GM13976 (cell line): Measurements from ENCODE around the gene ARHGAP20.

Experiments
- DNase-seq: peaks from one replicate; pipeline ENCODE4 v3.0.0; 2012; ENCODE audit warnings: low spot score
- in situ Hi-C: fragments of 300-500 bp; cut with MboI; formaldehyde crosslinking; loops from one replicate; pipeline ENCODE4 v1.12.0; 2022; ENCODE audit warnings: low sequenced_read_pairs, mixed read lengths, inconsistent platforms; ENCODE audit not compliant: unreplicated experiment
- TF ChIP-seq, protein P1 (sequence below): IDR thresholded peaks from 2 replicates; pipeline ENCODE4 v1.5.1; 2012; ENCODE audit warnings: borderline replicate concordance, mild to moderate bottlenecking; ENCODE audit not compliant: insufficient read depth; ENCODE audit errors: extremely low read depth, missing control alignments, control extremely low read depth

ARHGAP20 gene

DNA sequence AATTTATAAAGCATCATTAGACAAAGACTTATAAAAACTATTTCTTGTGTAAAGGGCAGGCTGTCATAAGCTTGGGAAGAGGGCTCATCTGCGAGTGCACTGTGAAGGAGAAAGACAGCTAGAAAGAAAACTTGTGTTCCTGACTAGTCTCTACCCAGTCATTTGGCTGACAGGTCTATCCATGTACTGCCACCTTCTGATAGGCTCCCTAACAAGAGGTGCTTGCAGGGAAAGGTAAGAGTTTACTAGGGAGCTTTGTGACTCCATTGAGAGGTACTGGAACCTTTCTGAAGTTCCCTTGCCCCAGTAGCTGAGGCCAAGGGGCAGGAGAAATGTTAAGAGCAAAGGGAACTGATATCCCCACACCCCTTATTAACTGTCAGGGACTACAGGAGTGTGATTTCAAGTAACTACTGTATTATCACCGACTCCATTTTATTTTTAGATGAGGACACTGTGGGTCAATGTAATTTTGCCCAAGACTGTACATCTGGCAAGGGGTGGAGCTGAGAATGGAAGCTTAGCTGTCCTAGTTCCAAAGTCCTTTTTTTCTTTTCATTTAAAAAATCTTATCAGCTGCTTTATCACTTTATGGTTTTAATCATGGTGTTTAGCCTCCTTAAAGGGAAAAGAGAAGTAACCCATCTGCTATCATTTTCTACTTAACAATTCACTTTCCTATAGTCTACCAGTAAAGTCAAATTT, 129.4 kb downstream of the ARHGAP20 start:
- no peak for DNase-seq
- TF ChIP-seq, protein P1, sequence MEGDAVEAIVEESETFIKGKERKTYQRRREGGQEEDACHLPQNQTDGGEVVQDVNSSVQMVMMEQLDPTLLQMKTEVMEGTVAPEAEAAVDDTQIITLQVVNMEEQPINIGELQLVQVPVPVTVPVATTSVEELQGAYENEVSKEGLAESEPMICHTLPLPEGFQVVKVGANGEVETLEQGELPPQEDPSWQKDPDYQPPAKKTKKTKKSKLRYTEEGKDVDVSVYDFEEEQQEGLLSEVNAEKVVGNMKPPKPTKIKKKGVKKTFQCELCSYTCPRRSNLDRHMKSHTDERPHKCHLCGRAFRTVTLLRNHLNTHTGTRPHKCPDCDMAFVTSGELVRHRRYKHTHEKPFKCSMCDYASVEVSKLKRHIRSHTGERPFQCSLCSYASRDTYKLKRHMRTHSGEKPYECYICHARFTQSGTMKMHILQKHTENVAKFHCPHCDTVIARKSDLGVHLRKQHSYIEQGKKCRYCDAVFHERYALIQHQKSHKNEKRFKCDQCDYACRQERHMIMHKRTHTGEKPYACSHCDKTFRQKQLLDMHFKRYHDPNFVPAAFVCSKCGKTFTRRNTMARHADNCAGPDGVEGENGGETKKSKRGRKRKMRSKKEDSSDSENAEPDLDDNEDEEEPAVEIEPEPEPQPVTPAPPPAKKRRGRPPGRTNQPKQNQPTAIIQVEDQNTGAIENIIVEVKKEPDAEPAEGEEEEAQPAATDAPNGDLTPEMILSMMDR: no peak
- in situ Hi-C loops: no loop called here

DNA sequence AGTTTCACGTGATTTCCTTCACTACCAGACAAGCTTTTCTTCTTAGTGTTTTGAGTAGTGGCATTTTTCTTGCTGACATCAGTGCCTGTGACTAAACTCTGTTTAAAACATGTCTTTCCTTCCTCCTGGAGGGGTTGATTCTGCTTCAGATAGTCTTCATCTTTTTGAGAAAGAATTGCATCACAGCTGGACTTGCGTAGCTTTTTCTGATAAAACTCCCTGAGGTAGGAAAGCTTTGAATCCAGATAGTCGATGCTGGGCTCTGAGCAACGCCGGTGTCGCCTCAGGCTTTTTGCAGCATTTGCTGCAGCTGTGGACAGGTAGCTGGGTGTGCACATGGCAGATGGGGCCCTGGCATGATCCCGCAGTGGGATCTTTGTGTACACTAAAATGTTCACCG, 131.7 kb downstream of the ARHGAP20 start:
- DNase-seq: no peak
- in situ Hi-C loops: no loop called here
- TF ChIP-seq, protein P1: no peak

DNA sequence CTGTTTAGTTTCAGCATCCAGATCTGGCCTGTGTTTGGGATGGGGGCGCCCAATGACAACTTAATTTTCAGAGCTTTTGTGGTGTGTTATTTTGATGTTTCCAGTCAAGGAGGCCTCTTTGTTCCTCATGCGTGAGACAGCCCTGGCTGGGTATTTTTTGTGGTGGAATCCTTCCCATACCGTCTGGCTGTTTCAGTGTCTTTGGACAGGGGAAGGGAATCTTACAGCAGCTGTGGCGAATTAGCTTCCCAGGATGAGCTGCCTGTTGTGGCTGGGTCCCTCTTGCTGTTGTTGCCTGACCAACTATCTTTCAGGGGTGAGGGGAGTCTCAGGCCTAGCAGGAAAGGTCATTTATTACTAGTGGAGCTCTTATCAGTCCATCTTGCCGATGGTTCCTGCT, 138.8 kb downstream of the ARHGAP20 start:
- TF ChIP-seq, protein P1: no peak

DNA sequence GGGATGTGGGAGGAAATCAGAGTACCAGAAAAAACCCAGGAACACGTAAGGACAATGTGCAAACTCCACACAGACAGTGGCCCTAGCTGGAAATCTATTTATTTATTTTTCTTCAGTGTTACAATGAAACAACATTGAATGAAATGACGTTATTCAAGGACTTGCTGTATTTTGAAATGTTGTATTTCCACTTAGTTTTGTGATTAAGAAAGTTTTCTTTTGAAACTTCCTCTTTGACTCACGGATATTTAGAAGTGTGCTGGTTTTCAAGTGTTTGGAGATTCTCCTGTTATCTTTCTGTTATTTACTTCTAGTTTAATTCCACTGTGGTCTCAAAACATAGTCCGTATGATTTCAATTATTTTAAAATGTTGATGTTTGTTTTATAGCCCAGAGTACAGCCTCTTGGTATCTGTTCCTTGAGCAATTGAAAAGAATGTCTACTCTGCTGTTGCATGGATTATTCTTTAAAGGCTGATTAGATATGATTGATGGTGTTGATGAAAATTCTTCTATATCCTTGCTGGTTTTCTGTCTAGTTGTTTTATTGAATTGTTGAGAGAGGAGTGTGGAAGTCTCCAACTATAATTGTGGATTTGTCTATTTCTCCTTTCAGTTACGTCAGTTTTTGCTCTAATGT, 141.0 kb downstream of the ARHGAP20 start:
- in situ Hi-C loops: no loop called here
- TF ChIP-seq, protein P1: no peak
- no peak for DNase-seq

More for the DNA sequence above, 138.8 kb downstream of the ARHGAP20 start:
- no peak for DNase-seq
- in situ Hi-C loops: no loop called here

DNA sequence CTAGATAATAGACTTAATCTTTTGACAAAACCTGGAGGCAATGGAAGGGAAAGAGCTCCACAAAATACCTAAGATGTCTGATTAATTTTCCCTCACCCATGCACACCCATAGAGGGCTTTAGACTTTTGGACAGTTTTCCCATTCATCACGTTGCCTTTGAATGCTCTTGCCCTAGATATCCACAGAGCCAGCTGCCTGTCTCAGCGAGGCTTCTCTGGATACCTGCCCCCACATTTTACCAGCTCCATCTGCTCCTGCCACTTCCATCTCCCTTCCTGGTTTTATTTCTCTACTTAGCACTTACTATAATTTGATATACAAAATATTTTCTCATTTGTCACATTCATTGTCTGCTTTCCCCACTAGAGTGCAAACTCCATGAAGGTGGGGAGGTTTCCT, 145.7 kb downstream of the ARHGAP20 start:
- TF ChIP-seq, protein P1: no peak
- in situ Hi-C loops: no loop called here
- no peak for DNase-seq

DNA sequence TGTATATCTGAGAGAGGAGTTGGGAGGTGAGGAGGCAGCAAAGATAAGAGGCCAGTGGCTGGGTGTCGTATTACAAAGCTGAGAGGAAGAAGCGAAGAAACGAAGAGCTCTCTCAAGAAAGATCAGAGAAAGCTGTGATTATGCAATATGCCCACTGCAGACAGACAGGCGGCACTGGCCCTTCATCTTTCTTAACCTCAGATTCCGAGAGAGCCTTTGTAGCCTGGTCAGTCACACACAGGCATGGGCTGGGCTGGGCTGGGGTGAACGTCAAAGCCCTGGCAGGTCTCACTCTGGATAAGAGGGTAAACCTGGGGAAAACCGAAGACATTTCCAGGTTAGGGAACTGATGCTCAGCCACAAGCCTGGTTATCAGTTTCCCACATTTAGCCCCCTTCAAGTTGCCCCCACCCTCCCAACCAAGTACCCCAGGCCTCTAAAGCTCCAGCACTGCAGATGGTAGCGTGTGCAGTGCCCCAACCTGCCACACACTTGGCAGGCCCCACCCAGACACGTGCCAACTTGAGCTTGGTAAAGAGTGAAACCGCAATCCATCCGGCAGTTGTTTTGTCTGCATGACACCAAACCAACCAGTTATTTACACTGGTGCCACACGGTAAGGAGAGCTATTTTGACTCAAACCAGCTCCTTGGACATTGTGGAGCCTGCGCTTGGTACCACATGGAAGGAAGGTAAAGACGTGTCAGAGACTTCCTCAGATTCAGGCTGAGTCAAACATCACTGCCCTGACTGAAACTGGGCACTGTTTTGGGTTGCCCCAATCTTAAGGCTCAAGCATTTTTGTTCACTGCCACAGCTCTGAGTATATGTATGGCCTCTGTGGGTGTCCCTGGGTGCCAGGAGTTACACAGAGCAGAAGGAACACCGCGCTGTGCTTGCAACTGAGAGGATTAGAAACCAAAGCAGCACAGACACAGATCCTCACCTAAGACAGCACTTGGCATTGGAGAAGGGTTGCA, 146.6 kb downstream of the ARHGAP20 start:
- in situ Hi-C loops: no loop called here
- no peak for DNase-seq
- TF ChIP-seq, protein P1: no peak
